GM12864 (cell line): ENCODE results near the gene KRT77.

Experiments used
- DNase-seq: peaks from one replicate; pipeline ENCODE4 v3.0.0-alpha.2; 2011; ENCODE audit warnings: low read depth
- H3K4me3 ChIP-seq: 2 replicates; pipeline ENCODE4 v1.5.1; 2011; ENCODE audit warnings: mild to moderate bottlenecking, low read depth, low read length, control low read depth
- TF ChIP-seq, protein P1 (sequence below): IDR thresholded peaks from 2 replicates; pipeline ENCODE4 v1.5.1; 2011; ENCODE audit warnings: low read depth, mild to moderate bottlenecking, moderate library complexity, low read length, control low read depth, inconsistent platforms; ENCODE audit errors: missing control alignments

The KRT77 gene

DNA sequence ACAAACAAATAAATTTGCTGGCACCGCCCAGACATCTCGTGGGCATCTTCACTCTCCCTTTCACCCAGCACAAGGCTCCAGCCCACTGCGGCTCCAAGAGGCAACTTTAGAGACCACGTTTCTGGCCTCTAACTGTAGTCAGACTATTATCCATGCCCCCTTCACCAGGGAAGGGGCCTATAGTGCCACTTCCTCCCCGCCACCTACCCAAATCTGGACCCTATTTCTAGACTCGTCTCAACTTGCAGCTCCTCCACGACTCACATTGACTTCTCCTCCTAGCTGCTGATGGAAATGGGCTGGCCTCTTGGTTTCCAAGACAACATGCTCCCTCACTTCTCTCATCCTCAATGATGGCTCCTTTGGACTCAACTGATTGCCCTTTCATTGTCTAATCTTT, 35.4 kb downstream of the KRT77 start:
- DNase-seq, result no peak
- TF ChIP-seq, protein P1, sequence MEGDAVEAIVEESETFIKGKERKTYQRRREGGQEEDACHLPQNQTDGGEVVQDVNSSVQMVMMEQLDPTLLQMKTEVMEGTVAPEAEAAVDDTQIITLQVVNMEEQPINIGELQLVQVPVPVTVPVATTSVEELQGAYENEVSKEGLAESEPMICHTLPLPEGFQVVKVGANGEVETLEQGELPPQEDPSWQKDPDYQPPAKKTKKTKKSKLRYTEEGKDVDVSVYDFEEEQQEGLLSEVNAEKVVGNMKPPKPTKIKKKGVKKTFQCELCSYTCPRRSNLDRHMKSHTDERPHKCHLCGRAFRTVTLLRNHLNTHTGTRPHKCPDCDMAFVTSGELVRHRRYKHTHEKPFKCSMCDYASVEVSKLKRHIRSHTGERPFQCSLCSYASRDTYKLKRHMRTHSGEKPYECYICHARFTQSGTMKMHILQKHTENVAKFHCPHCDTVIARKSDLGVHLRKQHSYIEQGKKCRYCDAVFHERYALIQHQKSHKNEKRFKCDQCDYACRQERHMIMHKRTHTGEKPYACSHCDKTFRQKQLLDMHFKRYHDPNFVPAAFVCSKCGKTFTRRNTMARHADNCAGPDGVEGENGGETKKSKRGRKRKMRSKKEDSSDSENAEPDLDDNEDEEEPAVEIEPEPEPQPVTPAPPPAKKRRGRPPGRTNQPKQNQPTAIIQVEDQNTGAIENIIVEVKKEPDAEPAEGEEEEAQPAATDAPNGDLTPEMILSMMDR, result no peak
- no peak overlapping the region for H3K4me3 ChIP-seq

- TF ChIP-seq, protein P1, result peak; percentile 23
- no peak for DNase-seq
- H3K4me3 ChIP-seq, result no peak overlapping the region
Measured at GRCh38 chr12:52667509-52667908, 35.8 kb downstream of the KRT77 start.

GRCh38 chr12:52666471-52666870, 36.9 kb downstream of the KRT77 start:
- DNase-seq, result no peak
- no peak overlapping the region for H3K4me3 ChIP-seq
- TF ChIP-seq, protein P1, result no peak

GRCh38 chr12:52663420-52663819, 39.9 kb downstream of the KRT77 start:
- TF ChIP-seq, protein P1, result no peak
- no peak for DNase-seq
- H3K4me3 ChIP-seq, result no peak overlapping the region

- TF ChIP-seq, protein P1, result no peak
- no peak for DNase-seq
Measured at GRCh38 chr12:52662918-52663229, 40.5 kb downstream of the KRT77 start.

GRCh38 chr12:52662093-52662917, 41.0 kb downstream of the KRT77 start:
- H3K4me3 ChIP-seq, result no peak overlapping the region
- TF ChIP-seq, protein P1, result no peak
- DNase-seq, result no peak

More at GRCh38 chr12:52662918-52663229, 40.5 kb downstream of the KRT77 start:
- H3K4me3 ChIP-seq, result no peak overlapping the region

DNA sequence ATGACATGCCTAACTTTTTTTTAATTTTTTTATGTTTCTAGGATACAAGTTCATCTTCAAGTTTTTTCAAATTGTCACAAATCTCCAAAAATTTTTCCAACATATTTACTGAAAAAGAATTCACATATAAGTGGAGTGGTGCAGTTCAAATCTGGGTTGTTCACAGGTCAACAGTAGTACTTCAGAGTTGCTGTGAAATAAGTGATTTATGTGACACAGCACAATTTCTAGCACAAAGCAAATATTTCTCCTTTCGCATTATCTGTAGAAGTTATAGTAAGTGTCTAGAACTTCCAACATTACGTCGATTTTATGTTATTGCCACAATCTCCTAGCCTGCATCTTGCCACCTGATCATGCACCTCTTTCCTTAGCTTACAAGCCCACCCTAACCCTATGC, 41.7 kb downstream of the KRT77 start:
- TF ChIP-seq, protein P1, result no peak
- DNase-seq, result no peak
- no peak overlapping the region for H3K4me3 ChIP-seq
